A549 (cell line): ENCODE results near the gene EPHB4. TPM values are rescaled to one million over a fixed set of nuclear protein-coding genes. Genes with fewer than 3 reads are reported as not detected.

Experiments
- ATAC-seq, 2 experiments: fragments of 200-7000 bp in 1 of 2; fragments of >200 bp in 1 of 2; cut with Nextera tagmentation in 1 of 2; cut with Tn5 transposase in 1 of 2; 3 replicates each; pipeline versions ENCODE4 v1.8.0 to v1.9.1; 2018 to 2020; ENCODE audit warnings: mild to moderate bottlenecking in 1 of 2, moderate library complexity in 1 of 2
- CTCF ChIA-PET: fragments of 300-600 bp; sonication (Branson Sonifier 250); formaldehyde crosslinking; extraction: SDS; loops from one replicate; lab custom pipeline; 2021; ENCODE audit warnings: antibody characterized with exemption, inconsistent platforms; lab: Yijun Ruan, JAX
- POLR2A ChIA-PET: fragments of 350-600 bp; formaldehyde crosslinking; extraction: SDS; loops from one replicate; lab custom pipeline; 2021; ENCODE audit warnings: antibody characterized with exemption, inconsistent platforms; lab: Yijun Ruan, JAX
- DNase-seq, 2 experiments: peaks; one replicate each; pipeline versions ENCODE4 v3.0.0 to v3.0.0-alpha.2; 2011 to 2016; ENCODE audit warnings: low read depth in 1 of 2, low spot score in 1 of 2
- FAIRE-seq: peaks from 2 replicates; lab custom pipeline; 2011; peaks lifted over from hg19 to GRCh38; lab: Jason Lieb, UNC
- H3K27ac ChIP-seq, 2 experiments: fragments of >200 bp; sonication (Bioruptor Twin); formaldehyde crosslinking; 3 replicates each; pipeline ENCODE4 v1.5.1; 2016 to 2017
- H3K4me1 ChIP-seq: fragments of >200 bp; sonication (Bioruptor Twin); formaldehyde crosslinking; 3 replicates; pipeline ENCODE4 v1.6.1; 2016
- H3K4me2 ChIP-seq: fragments of >200 bp; sonication (Bioruptor Twin); formaldehyde crosslinking; 3 replicates; pipeline ENCODE4 v1.6.1; 2016
- H3K4me3 ChIP-seq: fragments of >200 bp; sonication (Bioruptor Twin); formaldehyde crosslinking; 3 replicates; pipeline ENCODE4 v1.5.1; 2016
- H3K9me3 ChIP-seq: fragments of >200 bp; sonication (Bioruptor Twin); formaldehyde crosslinking; 3 replicates; pipeline ENCODE4 v1.6.1; 2016
- ATOH8 ChIP-seq: fragments of 250-450 bp; sonication (Bioruptor Pico); IDR thresholded peaks from 2 replicates; pipeline ENCODE4 v1.5.0; 2020; ENCODE audit warnings: low read depth, mild to moderate bottlenecking, moderate library complexity
- EHF ChIP-seq: fragments of 250-450 bp; sonication (Bioruptor Pico); IDR thresholded peaks from 2 replicates; pipeline ENCODE4 v1.5.0; 2020; ENCODE audit warnings: mild to moderate bottlenecking
- EHMT2 ChIP-seq: fragments of 200-600 bp; sonication (generic); IDR thresholded peaks from 2 replicates; pipeline ENCODE4 v1.6.1; 2016; ENCODE audit warnings: antibody characterized with exemption, low read depth, mild to moderate bottlenecking, moderate library complexity
- ESRRA ChIP-seq: fragments of 150-350 bp; IDR thresholded peaks from 2 replicates; pipeline ENCODE4 v1.6.1; 2014; ENCODE audit warnings: mild to moderate bottlenecking, low read length, borderline replicate concordance
- HEYL ChIP-seq: fragments of 250-450 bp; sonication (Bioruptor Pico); IDR thresholded peaks from 2 replicates; pipeline ENCODE4 v1.8.0; 2021; ENCODE audit warnings: mild to moderate bottlenecking, moderate library complexity
- HOXB13 ChIP-seq: fragments of 250-450 bp; sonication (Bioruptor Pico); IDR thresholded peaks from 2 replicates; pipeline ENCODE4 v1.5.0; 2020; ENCODE audit warnings: low read depth, mild to moderate bottlenecking, moderate library complexity
- KDM1A ChIP-seq: fragments of 200-600 bp; sonication (generic); IDR thresholded peaks from 2 replicates; pipeline ENCODE4 v1.6.1; 2016; ENCODE audit warnings: low read depth, mild to moderate bottlenecking
- KDM5A ChIP-seq: fragments of 200-600 bp; sonication (generic); IDR thresholded peaks from 2 replicates; pipeline ENCODE4 v1.6.1; 2016; ENCODE audit warnings: antibody characterized with exemption, mild to moderate bottlenecking
- MYC ChIP-seq: IDR thresholded peaks from 2 replicates; pipeline ENCODE4 v1.6.1; 2012; ENCODE audit warnings: mild to moderate bottlenecking, inconsistent platforms, low read length, improper control_type of control experiment, borderline replicate concordance
- PHF8 ChIP-seq: fragments of 200-600 bp; sonication (generic); IDR thresholded peaks from 2 replicates; pipeline ENCODE4 v1.6.1; 2016; ENCODE audit warnings: low read depth, mild to moderate bottlenecking, antibody characterized with exemption, moderate library complexity, borderline replicate concordance
- RAD21 ChIP-seq, 2 experiments: fragments of >200 bp in 1 of 2; sonication (Bioruptor Twin) in 1 of 2; formaldehyde crosslinking in 1 of 2; IDR thresholded peaks in 1 of 2; conservative IDR thresholded peaks in 1 of 2; 2 replicates in 1 of 2; 3 replicates in 1 of 2; pipeline ENCODE4 v1.6.1; 2012 to 2018; ENCODE audit warnings: inconsistent platforms in 1 of 2
- RCOR1 ChIP-seq: fragments of 150-350 bp; IDR thresholded peaks from 2 replicates; pipeline ENCODE4 v1.6.1; 2014; ENCODE audit warnings: antibody characterized with exemption, low read length, low read depth
- REST ChIP-seq: fragments of 200-600 bp; sonication (generic); IDR thresholded peaks from 2 replicates; pipeline ENCODE4 v1.6.1; 2016; ENCODE audit warnings: antibody characterized with exemption, mild to moderate bottlenecking, moderate library complexity
- ZFP36 ChIP-seq: fragments of 450-650 bp; IDR thresholded peaks from 2 replicates; pipeline ENCODE4 v1.6.1; 2014; ENCODE audit warnings: borderline replicate concordance; ENCODE audit not compliant: partially characterized antibody
- WGBS: methylation state at CpG from one replicate; pipeline ENCODE4 v1.1.6; 2017; ENCODE audit errors: missing lambda C conversion rate; 5-methylcytosine and 5-hydroxymethylcytosine counted together
- polyA plus RNA-seq, 4 experiments: library from polyadenylated mRNA; depleted of rRNA in 3 of 4; stranded (reverse); fragments of >200 nt; fragmentation: RNase III in 1 of 4; extraction: RNeasy Plus Mini Kit Qiagen cat#74134 plus additional on column Dnase treatment in 1 of 4; gene quantifications; 2 replicates in 3 of 4; 3 replicates in 1 of 4; pipeline ENCODE4 v1.2.3, GENCODE V29; 2011 to 2017
- TF ChIP-seq, protein P1 (sequence below): fragments of >200 bp; sonication (Bioruptor Twin); formaldehyde crosslinking; IDR thresholded peaks from 3 replicates; pipeline ENCODE4 v1.6.1; 2016
- TF ChIP-seq, protein P2 (sequence below): fragments of 450-650 bp; IDR thresholded peaks from 2 replicates; pipeline ENCODE4 v1.6.1; 2014; ENCODE audit warnings: antibody characterized with exemption
- TF ChIP-seq, protein P3 (sequence below): fragments of 250-450 bp; sonication (Bioruptor Pico); IDR thresholded peaks from 2 replicates; pipeline ENCODE4 v1.5.0; 2021; ENCODE audit warnings: mild to moderate bottlenecking, moderate library complexity, borderline replicate concordance

The EPHB4 gene
- polyA plus RNA-seq, 2 of the 4 experiments (the other 2 are of a cell fraction): 30.4 to 40.5 TPM

- ATAC-seq: no peak
- no peak overlapping the region for H3K4me3 ChIP-seq
- H3K4me1 ChIP-seq: no peaks in the 10 kb centered on the region
- POLR2A ChIA-PET: no interaction called here
- DNase-seq: no peak
- H3K4me2 ChIP-seq: no peak overlapping the region
- WGBS: 94% methylated on average over 4 of the region's 4 CpGs
- TF ChIP-seq, protein P1, sequence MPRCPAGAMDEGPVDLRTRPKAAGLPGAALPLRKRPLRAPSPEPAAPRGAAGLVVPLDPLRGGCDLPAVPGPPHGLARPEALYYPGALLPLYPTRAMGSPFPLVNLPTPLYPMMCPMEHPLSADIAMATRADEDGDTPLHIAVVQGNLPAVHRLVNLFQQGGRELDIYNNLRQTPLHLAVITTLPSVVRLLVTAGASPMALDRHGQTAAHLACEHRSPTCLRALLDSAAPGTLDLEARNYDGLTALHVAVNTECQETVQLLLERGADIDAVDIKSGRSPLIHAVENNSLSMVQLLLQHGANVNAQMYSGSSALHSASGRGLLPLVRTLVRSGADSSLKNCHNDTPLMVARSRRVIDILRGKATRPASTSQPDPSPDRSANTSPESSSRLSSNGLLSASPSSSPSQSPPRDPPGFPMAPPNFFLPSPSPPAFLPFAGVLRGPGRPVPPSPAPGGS: no peak
- no peak for TF ChIP-seq HOXB13
- no peak for TF ChIP-seq ATOH8 (CRISPR knock-in tag)
- no peak for TF ChIP-seq EHMT2
- TF ChIP-seq KDM5A: no peak
- TF ChIP-seq, protein P2, sequence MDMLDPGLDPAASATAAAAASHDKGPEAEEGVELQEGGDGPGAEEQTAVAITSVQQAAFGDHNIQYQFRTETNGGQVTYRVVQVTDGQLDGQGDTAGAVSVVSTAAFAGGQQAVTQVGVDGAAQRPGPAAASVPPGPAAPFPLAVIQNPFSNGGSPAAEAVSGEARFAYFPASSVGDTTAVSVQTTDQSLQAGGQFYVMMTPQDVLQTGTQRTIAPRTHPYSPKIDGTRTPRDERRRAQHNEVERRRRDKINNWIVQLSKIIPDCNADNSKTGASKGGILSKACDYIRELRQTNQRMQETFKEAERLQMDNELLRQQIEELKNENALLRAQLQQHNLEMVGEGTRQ: no peak
- no peak for TF ChIP-seq MYC
- TF ChIP-seq ESRRA: no peak
- no peak for TF ChIP-seq RAD21 (conservative IDR thresholded peaks at IDR 0.05 in 1 of 2, IDR thresholded peaks at IDR 0.05 in 1 of 2)
- TF ChIP-seq REST: no peak
- no peak for TF ChIP-seq ZFP36
- no peak for TF ChIP-seq PHF8
- TF ChIP-seq, protein P3, sequence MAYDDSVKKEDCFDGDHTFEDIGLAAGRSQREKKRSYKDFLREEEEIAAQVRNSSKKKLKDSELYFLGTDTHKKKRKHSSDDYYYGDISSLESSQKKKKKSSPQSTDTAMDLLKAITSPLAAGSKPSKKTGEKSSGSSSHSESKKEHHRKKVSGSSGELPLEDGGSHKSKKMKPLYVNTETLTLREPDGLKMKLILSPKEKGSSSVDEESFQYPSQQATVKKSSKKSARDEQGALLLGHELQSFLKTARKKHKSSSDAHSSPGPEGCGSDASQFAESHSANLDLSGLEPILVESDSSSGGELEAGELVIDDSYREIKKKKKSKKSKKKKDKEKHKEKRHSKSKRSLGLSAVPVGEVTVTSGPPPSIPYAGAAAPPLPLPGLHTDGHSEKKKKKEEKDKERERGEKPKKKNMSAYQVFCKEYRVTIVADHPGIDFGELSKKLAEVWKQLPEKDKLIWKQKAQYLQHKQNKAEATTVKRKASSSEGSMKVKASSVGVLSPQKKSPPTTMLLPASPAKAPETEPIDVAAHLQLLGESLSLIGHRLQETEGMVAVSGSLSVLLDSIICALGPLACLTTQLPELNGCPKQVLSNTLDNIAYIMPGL (CRISPR knock-in tag): no peak
- no peak for TF ChIP-seq RCOR1
- TF ChIP-seq HEYL (CRISPR knock-in tag): no peak
- TF ChIP-seq KDM1A: no peak
- TF ChIP-seq EHF (CRISPR knock-in tag): no peak
- no peaks in the 10 kb centered on the region for H3K9me3 ChIP-seq
- CTCF ChIA-PET: interaction anchor here (0.6 to 15.9 kb wide), 5 partner anchors 19 to 206 kb away, joined by 3 to 280 read pairs (median 15); partner anchors contain the start of genes EPO and POP7
- no peak overlapping the region for H3K27ac ChIP-seq
- no peak for FAIRE-seq
These were observed 20.0 kb upstream of the EPHB4 start for GRCh38 chr7:100847360-100847759.
